Breast epithelium (tissue), 3 donors: ENCODE measurements around the gene LILRB2. TPM values are rescaled to one million over a fixed set of nuclear protein-coding genes. Genes with fewer than 3 reads are reported as not detected.

Experiments used
- total RNA-seq, 3 donors: library from RNA; depleted of rRNA; stranded (reverse); fragments of >200 nt; gene quantifications; one replicate each; pipeline ENCODE4 v1.1.0, GENCODE V29; 2016

LILRB2 gene
- total RNA-seq, 3 donors from 2014 or later: 0.98 to 3.5 (median 1.8) TPM

Other genes starting within 250 kb of the LILRB2 start
- not detected for gene VSTM1, start 217.2 kb downstream of the LILRB2 start, total RNA-seq
- gene TARM1, start 199.7 kb downstream of the LILRB2 start, total RNA-seq: not detected
- 1 to 10 TPM in 2 of 3 donors, under 1 TPM in 1; 0.66 to 2.4 (median 2.2) TPM for gene OSCAR, start 180.3 kb downstream of the LILRB2 start, total RNA-seq
- 10 to 100 TPM; 17.3 to 20.6 (median 20.5) TPM for gene NDUFA3, start 178.3 kb downstream of the LILRB2 start, total RNA-seq
- 10 to 100 TPM; 11.9 to 16.7 (median 16.2) TPM for gene TFPT, start 165.5 kb downstream of the LILRB2 start, total RNA-seq
- gene PRPF31, start 165.4 kb downstream of the LILRB2 start, total RNA-seq: 10 to 100 TPM; 45.5 to 59.6 (median 52.5) TPM
- gene CNOT3, start 143.3 kb downstream of the LILRB2 start, total RNA-seq: 10 to 100 TPM; 14.6 to 23.4 (median 22.9) TPM
- gene LENG1, start 121.4 kb downstream of the LILRB2 start, total RNA-seq: 1 to 10 TPM; 6.4 to 8.5 (median 8.0) TPM
- gene TMC4, start 108.0 kb downstream of the LILRB2 start, total RNA-seq: 10 to 100 TPM in 2 of 3 donors, under 1 TPM in 1; 0.48 to 41.6 (median 38.0) TPM
- gene MBOAT7, start 91.5 kb downstream of the LILRB2 start, total RNA-seq: 10 to 100 TPM; 16.5 to 37.3 (median 24.6) TPM
- gene TSEN34, start 89.8 kb downstream of the LILRB2 start, total RNA-seq: 10 to 100 TPM; 59.5 to 80.3 (median 74.4) TPM
- gene RPS9, start 80.3 kb downstream of the LILRB2 start, total RNA-seq: 1,000 to 10,000 TPM; 2,169 to 2,630 (median 2,424) TPM
- 10 to 100 TPM in 2 of 3 donors, 1 to 10 TPM in 1; 1.6 to 28.3 (median 11.5) TPM for gene LILRB3, start 58.1 kb downstream of the LILRB2 start, total RNA-seq
- 1 to 10 TPM; 1.3 to 2.9 (median 1.8) TPM for gene LILRA6, start 38.3 kb downstream of the LILRB2 start, total RNA-seq
- 10 to 100 TPM in 1 of 3 donors, 1 to 10 TPM in 2; 2.0 to 46.4 (median 4.8) TPM for gene LILRB5, start 23.8 kb downstream of the LILRB2 start, total RNA-seq
- gene LILRA5, start 32.1 kb upstream of the LILRB2 start, total RNA-seq: 1 to 10 TPM in 2 of 3 donors, under 1 TPM in 1; 0.98 to 2.2 (median 1.4) TPM
- 1 to 10 TPM in 1 of 3 donors, not detected in 2; 4.5 TPM for gene LILRA4, start 58.1 kb upstream of the LILRB2 start, total RNA-seq
- gene LAIR1, start 83.8 kb upstream of the LILRB2 start, total RNA-seq: 10 to 100 TPM; 11.8 to 44.5 (median 23.1) TPM
- gene TTYH1, start 134.4 kb upstream of the LILRB2 start, total RNA-seq: 1 to 10 TPM in 2 of 3 donors, under 1 TPM in 1; 0.48 to 4.6 (median 4.0) TPM
- gene LENG8, start 168.1 kb upstream of the LILRB2 start, total RNA-seq: 100 to 1,000 TPM in 2 of 3 donors, 10 to 100 TPM in 1; 82.9 to 204 (median 148) TPM
- 1 to 10 TPM; 4.5 to 8.2 (median 4.8) TPM for gene LENG9, start 182.7 kb upstream of the LILRB2 start, total RNA-seq
- gene CDC42EP5, start 192.2 kb upstream of the LILRB2 start, total RNA-seq: 10 to 100 TPM in 2 of 3 donors, 1 to 10 TPM in 1; 8.8 to 40.6 (median 17.4) TPM
- not detected for gene LAIR2, start 221.7 kb upstream of the LILRB2 start, total RNA-seq